HEK293 (cell line): Measurements from ENCODE around the gene SLC22A8.
A peak's percentile ranks its signal among the peaks of the same experiment; 100 is the strongest.

ENCODE experiments used
- CTCF ChIA-PET: fragments of 350-600 bp; formaldehyde crosslinking; extraction: SDS; loops from one replicate; lab custom pipeline; 2021; ENCODE audit warnings: antibody characterized with exemption; lab: Yijun Ruan, JAX
- POLR2A ChIA-PET: fragments of 300-600 bp; formaldehyde crosslinking; extraction: SDS; loops from one replicate; lab custom pipeline; 2020; ENCODE audit warnings: antibody characterized with exemption, inconsistent platforms; lab: Yijun Ruan, JAX
- H3K27ac ChIP-seq: fragments of 200-500 bp; sonication (Bioruptor generic); 2 replicates; pipeline ENCODE4 v1.5.1; 2014; ENCODE audit warnings: low read depth, low read length, control low read depth, inconsistent platforms; ENCODE audit errors: extremely low read depth
- H3K36me3 ChIP-seq, 2 experiments: fragments of 200-500 bp in 1 of 2; sonication (Bioruptor generic) in 1 of 2; 1 replicate in 1 of 2; 2 replicates in 1 of 2; pipeline ENCODE4 v1.5.1; 2014 to 2017; ENCODE audit warnings: inconsistent platforms in 2 of 2, low read length in 2 of 2; ENCODE audit not compliant: control insufficient read depth in 2 of 2, insufficient read depth in 1 of 2
- H3K4me1 ChIP-seq: fragments of 200-500 bp; sonication (Bioruptor generic); 2 replicates; pipeline ENCODE4 v1.5.1; 2014; ENCODE audit warnings: mild to moderate bottlenecking, low read length, inconsistent platforms; ENCODE audit not compliant: control insufficient read depth, insufficient read depth
- H3K4me3 ChIP-seq: 2 replicates; pipeline ENCODE4 v1.5.1; 2011; ENCODE audit warnings: low read depth, mild to moderate bottlenecking, control low read depth, low read length, moderate library complexity
- H3K9me3 ChIP-seq: fragments of 200-500 bp; sonication (Bioruptor generic); 2 replicates; pipeline ENCODE4 v1.5.1; 2014; ENCODE audit warnings: low read depth, low read length, inconsistent platforms; ENCODE audit not compliant: control insufficient read depth, insufficient read depth
- GLIS1 ChIP-seq: fragments of 450-650 bp; formaldehyde crosslinking; IDR thresholded peaks from 2 replicates; pipeline ENCODE4 v1.5.1; 2016; ENCODE audit warnings: missing biosample characterization, missing genetic modification characterization
- HOXD13 ChIP-seq: sonication (generic); formaldehyde crosslinking; IDR thresholded peaks from 2 replicates; pipeline ENCODE4 v1.8.0; 2022; ENCODE audit warnings: missing genetic modification reagents, borderline replicate concordance
- MZF1 ChIP-seq: fragments of 450-650 bp; formaldehyde crosslinking; IDR thresholded peaks from 2 replicates; pipeline ENCODE4 v1.5.1; 2017; ENCODE audit warnings: missing biosample characterization, missing genetic modification characterization, borderline replicate concordance
- OVOL3 ChIP-seq: fragments of 450-650 bp; formaldehyde crosslinking; IDR thresholded peaks from 2 replicates; pipeline ENCODE4 v1.5.1; 2016; ENCODE audit warnings: missing biosample characterization, missing genetic modification characterization
- SALL2 ChIP-seq: fragments of 450-650 bp; formaldehyde crosslinking; IDR thresholded peaks from 2 replicates; pipeline ENCODE4 v1.5.0; 2017; ENCODE audit warnings: missing biosample characterization, mild to moderate bottlenecking, missing genetic modification characterization, borderline replicate concordance
- SP2 ChIP-seq: fragments of 450-650 bp; formaldehyde crosslinking; IDR thresholded peaks from 2 replicates; pipeline ENCODE4 v1.5.1; 2016; ENCODE audit warnings: missing biosample characterization, missing genetic modification characterization
- SP3 ChIP-seq: fragments of 450-650 bp; formaldehyde crosslinking; IDR thresholded peaks from 2 replicates; pipeline ENCODE4 v1.5.1; 2016; ENCODE audit warnings: missing biosample characterization, missing genetic modification characterization
- ZBTB44 ChIP-seq: fragments of 450-650 bp; IDR thresholded peaks from 2 replicates; pipeline ENCODE4 v1.5.1; 2018; ENCODE audit warnings: missing biosample characterization, mild to moderate bottlenecking, missing genetic modification characterization
- ZEB2 ChIP-seq: fragments of 450-650 bp; formaldehyde crosslinking; IDR thresholded peaks from 2 replicates; pipeline ENCODE4 v1.5.1; 2016; ENCODE audit warnings: missing biosample characterization, missing genetic modification characterization
- ZNF138 ChIP-seq: fragments of 450-650 bp; formaldehyde crosslinking; IDR thresholded peaks from 2 replicates; pipeline ENCODE4 v1.5.1; 2016; ENCODE audit warnings: missing biosample characterization, missing genetic modification characterization, borderline replicate concordance
- ZNF148 ChIP-seq: fragments of 450-650 bp; formaldehyde crosslinking; IDR thresholded peaks from 2 replicates; pipeline ENCODE4 v1.5.0; 2017; ENCODE audit warnings: missing biosample characterization, missing genetic modification characterization, borderline replicate concordance
- ZNF37A ChIP-seq: fragments of 450-650 bp; IDR thresholded peaks from 2 replicates; pipeline ENCODE4 v1.5.1; 2018; ENCODE audit warnings: missing biosample characterization, missing genetic modification characterization
- ZNF600 ChIP-seq: fragments of 450-650 bp; formaldehyde crosslinking; IDR thresholded peaks from 2 replicates; pipeline ENCODE4 v1.5.1; 2016; ENCODE audit warnings: missing biosample characterization, missing genetic modification characterization
- ZNF621 ChIP-seq: fragments of 450-650 bp; formaldehyde crosslinking; IDR thresholded peaks from 2 replicates; pipeline ENCODE4 v1.5.1; 2017; ENCODE audit warnings: missing biosample characterization, missing genetic modification characterization
- ZNF677 ChIP-seq: fragments of 450-650 bp; IDR thresholded peaks from 2 replicates; pipeline ENCODE4 v1.5.0; 2018; ENCODE audit warnings: missing biosample characterization, mild to moderate bottlenecking, missing genetic modification characterization, moderate library complexity
- ZNF768 ChIP-seq: fragments of 450-650 bp; formaldehyde crosslinking; IDR thresholded peaks from 2 replicates; pipeline ENCODE4 v1.5.1; 2018; ENCODE audit warnings: missing biosample characterization, mild to moderate bottlenecking, missing genetic modification characterization
- TF ChIP-seq, protein P1 (sequence below): fragments of 450-650 bp; formaldehyde crosslinking; conservative IDR thresholded peaks from 2 replicates; pipeline ENCODE4 v1.5.1; 2016; ENCODE audit warnings: low read depth, missing biosample characterization, missing genetic modification characterization
- TF ChIP-seq, protein P2 (sequence below): fragments of 450-650 bp; formaldehyde crosslinking; IDR thresholded peaks from 2 replicates; pipeline ENCODE4 v1.5.1; 2017; ENCODE audit warnings: missing biosample characterization, mild to moderate bottlenecking, missing genetic modification characterization, moderate library complexity
- TF ChIP-seq, protein P3 (sequence below): fragments of 450-650 bp; formaldehyde crosslinking; IDR thresholded peaks from 2 replicates; pipeline ENCODE4 v1.5.1; 2016; ENCODE audit warnings: missing biosample characterization, missing genetic modification characterization

Gene SLC22A8

DNA sequence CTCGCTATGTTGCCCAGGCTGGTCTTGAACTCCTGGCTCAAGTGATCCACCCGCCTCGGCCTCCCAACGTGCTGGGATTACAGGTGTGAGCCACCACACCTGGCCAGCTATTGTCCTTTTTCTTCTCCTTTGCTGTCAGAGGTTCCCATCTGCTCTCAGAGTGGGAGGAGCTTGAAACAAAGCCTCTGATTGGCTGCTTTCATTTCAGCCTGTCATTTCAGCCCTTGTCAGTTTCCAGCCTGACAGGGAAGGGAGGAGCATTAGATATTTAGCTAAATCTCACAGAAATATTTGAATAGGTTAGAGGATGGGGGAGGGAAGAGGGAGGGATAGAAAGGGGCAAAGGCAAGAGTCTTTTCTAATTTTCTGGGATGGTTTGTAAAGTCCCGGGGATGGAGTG lies 39.5 kb downstream of the SLC22A8 start:
- no peaks in the 10 kb centered on the region for H3K9me3 ChIP-seq
- H3K36me3 ChIP-seq = no peaks in the 10 kb centered on the region
- CTCF ChIA-PET = interaction anchor here (0.6 to 7.3 kb wide), 26 partner anchors 9 to 1700 kb away, joined by 3 to 143 read pairs (median 7); partner anchors contain the start of gene CHRM1
- TF ChIP-seq SP2 (tag by site-specific recombination) = peak; percentile 25; the same call in 1 of the 2 replicates
- TF ChIP-seq ZNF148 = no peak
- no peak overlapping the region for H3K27ac ChIP-seq
- POLR2A ChIA-PET = interaction anchor here (0.7 kb wide), 1 partner anchor 70 kb away, joined by 12 read pairs; no protein-coding TSS in a partner anchor
- H3K4me3 ChIP-seq = no peak overlapping the region
- no peaks in the 10 kb centered on the region for H3K4me1 ChIP-seq

GRCh38 chr11:62974848-62975522 lies 40.7 kb downstream of the SLC22A8 start:
- ChIA-PET CTCF (interaction anchor here (0.5 to 7.3 kb wide), 39 partner anchors 8 to 661 kb away, joined by 3 to 143 read pairs (median 6); partner anchors contain the start of genes CHRM1, SLC22A6 and SLC3A2), POLR2A (interaction anchor here (0.5 to 1.2 kb wide), 7 partner anchors 49 to 414 kb away, joined by 3 to 5 read pairs (median 3); partner anchors contain the start of gene TUT1)
- Histone ChIP-seq H3K27ac (no peak overlapping the region), H3K9me3 (no peaks in the 10 kb centered on the region), H3K36me3 (no peaks in the 10 kb centered on the region), H3K4me1 (no peaks in the 10 kb centered on the region), H3K4me3 (no peak overlapping the region)
- TF ChIP-seq HOXD13 (no peak), ZBTB44 (0 out of 2 replicates have a peak, but pooled peaks have one; percentile 44), SP3 (tag by site-specific recombination) (no peak), GLIS1 (peak; percentile 16; the same call in 1 of the 2 replicates), SALL2 (tag by site-specific recombination) (no peak), ZNF677 (tag by site-specific recombination) (no peak), ZNF138 (tag by site-specific recombination) (no peak), ZNF768 (tag by site-specific recombination) (no peak), ZEB2 (tag by site-specific recombination) (no peak), MZF1 (tag by site-specific recombination) (no peak), OVOL3 (tag by site-specific recombination) (no peak), ZNF600 (tag by site-specific recombination) (no peak), ZNF37A (tag by site-specific recombination) (no peak), ZNF621 (tag by site-specific recombination) (no peak)
- TF ChIP-seq, protein P1, sequence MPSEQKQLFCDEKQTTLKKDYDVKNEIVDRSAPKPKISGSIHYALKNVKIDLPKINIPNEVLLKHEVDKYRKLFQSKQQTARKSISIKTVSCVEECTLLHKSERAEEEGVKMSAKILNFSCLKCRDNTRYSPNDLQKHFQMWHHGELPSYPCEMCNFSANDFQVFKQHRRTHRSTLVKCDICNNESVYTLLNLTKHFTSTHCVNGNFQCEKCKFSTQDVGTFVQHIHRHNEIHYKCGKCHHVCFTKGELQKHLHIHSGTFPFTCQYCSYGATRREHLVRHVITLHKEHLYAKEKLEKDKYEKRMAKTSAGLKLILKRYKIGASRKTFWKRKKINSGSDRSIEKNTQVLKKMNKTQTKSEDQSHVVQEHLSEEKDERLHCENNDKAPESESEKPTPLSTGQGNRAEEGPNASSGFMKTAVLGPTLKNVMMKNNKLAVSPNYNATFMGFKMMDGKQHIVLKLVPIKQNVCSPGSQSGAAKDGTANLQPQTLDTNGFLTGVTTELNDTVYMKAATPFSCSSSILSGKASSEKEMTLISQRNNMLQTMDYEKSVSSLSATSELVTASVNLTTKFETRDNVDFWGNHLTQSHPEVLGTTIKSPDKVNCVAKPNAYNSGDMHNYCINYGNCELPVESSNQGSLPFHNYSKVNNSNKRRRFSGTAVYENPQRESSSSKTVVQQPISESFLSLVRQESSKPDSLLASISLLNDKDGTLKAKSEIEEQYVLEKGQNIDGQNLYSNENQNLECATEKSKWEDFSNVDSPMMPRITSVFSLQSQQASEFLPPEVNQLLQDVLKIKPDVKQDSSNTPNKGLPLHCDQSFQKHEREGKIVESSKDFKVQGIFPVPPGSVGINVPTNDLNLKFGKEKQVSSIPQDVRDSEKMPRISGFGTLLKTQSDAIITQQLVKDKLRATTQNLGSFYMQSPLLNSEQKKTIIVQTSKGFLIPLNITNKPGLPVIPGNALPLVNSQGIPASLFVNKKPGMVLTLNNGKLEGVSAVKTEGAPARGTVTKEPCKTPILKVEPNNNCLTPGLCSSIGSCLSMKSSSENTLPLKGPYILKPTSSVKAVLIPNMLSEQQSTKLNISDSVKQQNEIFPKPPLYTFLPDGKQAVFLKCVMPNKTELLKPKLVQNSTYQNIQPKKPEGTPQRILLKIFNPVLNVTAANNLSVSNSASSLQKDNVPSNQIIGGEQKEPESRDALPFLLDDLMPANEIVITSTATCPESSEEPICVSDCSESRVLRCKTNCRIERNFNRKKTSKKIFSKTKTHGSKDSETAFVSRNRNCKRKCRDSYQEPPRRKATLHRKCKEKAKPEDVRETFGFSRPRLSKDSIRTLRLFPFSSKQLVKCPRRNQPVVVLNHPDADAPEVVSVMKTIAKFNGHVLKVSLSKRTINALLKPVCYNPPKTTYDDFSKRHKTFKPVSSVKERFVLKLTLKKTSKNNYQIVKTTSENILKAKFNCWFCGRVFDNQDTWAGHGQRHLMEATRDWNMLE = no peak
- TF ChIP-seq, protein P2, sequence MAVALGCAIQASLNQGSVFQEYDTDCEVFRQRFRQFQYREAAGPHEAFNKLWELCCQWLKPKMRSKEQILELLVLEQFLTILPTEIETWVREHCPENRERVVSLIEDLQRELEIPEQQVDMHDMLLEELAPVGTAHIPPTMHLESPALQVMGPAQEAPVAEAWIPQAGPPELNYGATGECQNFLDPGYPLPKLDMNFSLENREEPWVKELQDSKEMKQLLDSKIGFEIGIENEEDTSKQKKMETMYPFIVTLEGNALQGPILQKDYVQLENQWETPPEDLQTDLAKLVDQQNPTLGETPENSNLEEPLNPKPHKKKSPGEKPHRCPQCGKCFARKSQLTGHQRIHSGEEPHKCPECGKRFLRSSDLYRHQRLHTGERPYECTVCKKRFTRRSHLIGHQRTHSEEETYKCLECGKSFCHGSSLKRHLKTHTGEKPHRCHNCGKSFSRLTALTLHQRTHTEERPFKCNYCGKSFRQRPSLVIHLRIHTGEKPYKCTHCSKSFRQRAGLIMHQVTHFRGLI (tag by site-specific recombination) = no peak
- TF ChIP-seq, protein P3, sequence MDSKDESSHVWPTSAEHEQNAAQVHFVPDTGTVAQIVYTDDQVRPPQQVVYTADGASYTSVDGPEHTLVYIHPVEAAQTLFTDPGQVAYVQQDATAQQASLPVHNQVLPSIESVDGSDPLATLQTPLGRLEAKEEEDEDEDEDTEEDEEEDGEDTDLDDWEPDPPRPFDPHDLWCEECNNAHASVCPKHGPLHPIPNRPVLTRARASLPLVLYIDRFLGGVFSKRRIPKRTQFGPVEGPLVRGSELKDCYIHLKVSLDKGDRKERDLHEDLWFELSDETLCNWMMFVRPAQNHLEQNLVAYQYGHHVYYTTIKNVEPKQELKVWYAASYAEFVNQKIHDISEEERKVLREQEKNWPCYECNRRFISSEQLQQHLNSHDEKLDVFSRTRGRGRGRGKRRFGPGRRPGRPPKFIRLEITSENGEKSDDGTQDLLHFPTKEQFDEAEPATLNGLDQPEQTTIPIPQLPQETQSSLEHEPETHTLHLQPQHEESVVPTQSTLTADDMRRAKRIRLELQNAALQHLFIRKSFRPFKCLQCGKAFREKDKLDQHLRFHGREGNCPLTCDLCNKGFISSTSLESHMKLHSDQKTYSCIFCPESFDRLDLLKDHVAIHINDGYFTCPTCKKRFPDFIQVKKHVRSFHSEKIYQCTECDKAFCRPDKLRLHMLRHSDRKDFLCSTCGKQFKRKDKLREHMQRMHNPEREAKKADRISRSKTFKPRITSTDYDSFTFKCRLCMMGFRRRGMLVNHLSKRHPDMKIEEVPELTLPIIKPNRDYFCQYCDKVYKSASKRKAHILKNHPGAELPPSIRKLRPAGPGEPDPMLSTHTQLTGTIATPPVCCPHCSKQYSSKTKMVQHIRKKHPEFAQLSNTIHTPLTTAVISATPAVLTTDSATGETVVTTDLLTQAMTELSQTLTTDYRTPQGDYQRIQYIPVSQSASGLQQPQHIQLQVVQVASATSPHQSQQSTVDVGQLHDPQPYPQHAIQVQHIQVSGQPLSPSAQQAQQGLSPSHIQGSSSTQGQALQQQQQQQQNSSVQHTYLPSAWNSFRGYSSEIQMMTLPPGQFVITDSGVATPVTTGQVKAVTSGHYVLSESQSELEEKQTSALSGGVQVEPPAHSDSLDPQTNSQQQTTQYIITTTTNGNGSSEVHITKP (tag by site-specific recombination) = peak; percentile 83
